Embryonic facial prominence (tissue), 1 donor: Measurements from ENCODE around the gene SULF2.

Experiments used
- DNase-seq: peaks from one replicate; pipeline ENCODE4 v3.0.0-alpha.2; 2016; ENCODE audit errors: extremely low spot score

SULF2 gene

GRCh38 chr20:47762699-47763268 lies 22.5 kb downstream of the SULF2 start:
- no peak for DNase-seq

- DNase-seq = no peak
Measured at GRCh38 chr20:47761482-47762047, 23.7 kb downstream of the SULF2 start.

GRCh38 chr20:47760686-47761481 lies 24.4 kb downstream of the SULF2 start:
- DNase-seq = no peak

- DNase-seq = no peak
Measured at GRCh38 chr20:47758517-47759450, 26.5 kb downstream of the SULF2 start.

- DNase-seq = no peak
Measured at GRCh38 chr20:47757145-47758035, 27.9 kb downstream of the SULF2 start.

GRCh38 chr20:47754946-47755652 lies 30.2 kb downstream of the SULF2 start:
- DNase-seq = no peak

GRCh38 chr20:47754388-47754715 lies 30.9 kb downstream of the SULF2 start:
- DNase-seq = no peak

- no peak for DNase-seq
Measured at GRCh38 chr20:47753576-47754387, 31.5 kb downstream of the SULF2 start.

- no peak for DNase-seq
Measured at GRCh38 chr20:47751449-47751848, 33.8 kb downstream of the SULF2 start.

GRCh38 chr20:47749339-47749738 lies 35.9 kb downstream of the SULF2 start:
- no peak for DNase-seq

GRCh38 chr20:47748823-47749222 lies 36.5 kb downstream of the SULF2 start:
- DNase-seq = no peak

GRCh38 chr20:47748069-47748468 lies 37.2 kb downstream of the SULF2 start:
- no peak for DNase-seq

- no peak for DNase-seq
Measured at GRCh38 chr20:47747669-47748031, 37.6 kb downstream of the SULF2 start.

GRCh38 chr20:47744803-47745202 lies 40.5 kb downstream of the SULF2 start:
- no peak for DNase-seq

GRCh38 chr20:47743671-47744070 lies 41.6 kb downstream of the SULF2 start:
- no peak for DNase-seq

- no peak for DNase-seq
Measured at GRCh38 chr20:47741669-47742608, 43.3 kb downstream of the SULF2 start.

- DNase-seq = no peak
Measured at GRCh38 chr20:47740862-47741184, 44.5 kb downstream of the SULF2 start.

- no peak for DNase-seq
Measured at GRCh38 chr20:47740121-47740861, 45.0 kb downstream of the SULF2 start.
